Measurements from ENCODE around the gene P2RX3.
"Not testable (repeated sequence)": the region's sequence is repeated elsewhere in the genome, so short reads cannot be mapped to it uniquely, and the experiment has no call there.

P2RX3 gene

DNA sequence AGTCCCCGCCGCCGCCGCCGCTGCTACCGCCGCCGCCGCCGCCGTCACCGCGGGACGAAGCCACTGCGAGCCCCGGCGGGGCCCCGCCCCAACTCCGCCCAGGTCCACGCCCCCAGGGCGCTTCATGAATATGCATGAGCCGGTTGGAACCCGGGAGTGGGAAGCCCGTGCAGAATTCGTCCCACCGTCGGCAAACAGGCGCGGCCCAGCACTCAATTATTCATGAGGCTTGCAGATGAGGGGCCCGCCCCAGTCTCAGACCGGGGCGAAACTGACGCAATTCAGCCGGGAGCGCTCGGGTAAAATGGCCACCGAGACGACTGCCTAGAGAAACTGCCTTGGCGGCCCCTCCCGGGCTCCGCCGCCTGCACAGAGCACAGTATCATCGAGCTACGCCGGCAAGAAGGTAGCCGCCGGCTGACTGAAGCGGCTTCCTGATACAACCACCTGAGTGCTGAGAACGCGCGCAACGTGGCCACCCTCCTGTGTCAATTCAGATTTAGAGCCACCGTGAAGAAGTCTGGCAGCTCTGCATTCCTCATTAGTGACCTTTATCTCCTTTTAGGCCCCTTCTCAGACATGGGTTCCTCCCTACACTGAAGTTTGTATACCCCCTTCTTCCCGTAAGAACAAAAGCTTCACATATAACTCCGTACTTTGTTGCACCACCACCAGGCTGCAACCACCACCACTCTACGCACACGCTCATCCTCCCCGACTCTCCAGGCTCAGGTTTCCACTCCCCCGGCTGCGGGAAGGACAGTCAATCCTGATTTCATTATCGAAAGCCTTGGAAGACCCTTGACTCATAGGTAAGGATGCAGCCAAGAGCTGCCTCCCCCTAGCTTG, 13.0 kb upstream of the P2RX3 start, which contains the start of gene TNKS1BP1:
Gene TNKS1BP1 (minus strand): TSS at position 67 of the 849 bp plus-strand sequence. CDS start 3,067 bp downstream, outside the sequence.
- DNase-seq (ENCODE audit: low spot score) = peak; percentile 96

DNA sequence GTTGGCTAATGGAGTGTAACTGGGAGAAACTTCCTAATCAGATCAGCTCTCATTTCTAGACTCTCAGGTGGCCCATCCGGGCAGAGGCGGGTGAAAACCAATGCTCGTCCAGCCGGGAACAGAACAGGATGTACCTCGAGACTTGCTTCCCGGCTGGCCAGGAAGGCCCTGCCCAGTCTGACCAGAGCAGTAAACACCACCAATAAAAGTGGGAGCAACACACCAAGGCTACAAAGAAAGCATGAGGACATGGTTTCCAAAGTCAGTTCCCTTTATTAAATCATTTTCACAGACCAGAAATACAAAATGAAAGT, 12.5 kb upstream of the P2RX3 start:
- DNase-seq (ENCODE audit: low spot score) = peak; percentile 96

DNA sequence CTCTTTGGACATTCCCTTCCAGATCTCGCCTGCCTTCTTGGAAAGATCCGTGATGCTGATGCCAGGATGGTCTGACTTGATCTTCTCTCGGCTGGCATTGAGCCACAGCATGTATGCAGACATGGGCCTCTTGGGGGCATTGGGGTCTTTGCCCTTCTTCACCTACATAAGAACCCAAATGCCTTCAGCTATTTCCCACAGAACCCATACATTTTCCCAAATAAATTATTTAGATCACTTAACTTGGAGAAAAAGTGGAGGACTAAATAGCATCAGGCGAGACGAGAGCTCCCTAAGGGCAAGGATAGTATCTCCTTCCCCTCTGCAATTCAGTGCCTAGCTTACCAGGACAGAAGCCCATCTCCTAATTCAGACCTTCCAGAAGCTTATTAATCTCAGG, 10.4 kb upstream of the P2RX3 start:
- no peak for DNase-seq (ENCODE audit: low spot score)

DNA sequence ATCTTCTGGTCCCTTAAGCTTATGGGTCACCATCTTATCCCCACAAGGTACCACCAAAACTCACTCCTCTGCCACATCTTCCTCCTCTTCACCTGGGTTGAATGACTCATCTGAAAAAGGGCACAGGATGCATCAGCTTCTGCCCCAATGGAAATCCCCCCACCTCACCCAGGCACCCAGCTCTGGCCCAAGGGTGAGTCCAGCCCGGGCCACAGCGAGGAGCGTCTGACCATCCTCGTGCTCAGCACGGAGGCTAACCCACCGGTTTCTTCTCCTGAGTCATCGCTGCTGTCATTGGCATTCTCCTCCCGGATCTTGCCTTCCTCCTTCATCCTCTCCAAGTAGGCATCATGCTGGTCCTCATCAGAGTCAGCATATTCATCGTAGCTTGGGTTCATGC, 8.1 kb upstream of the P2RX3 start:
- no peak for DNase-seq (ENCODE audit: low spot score)

DNA sequence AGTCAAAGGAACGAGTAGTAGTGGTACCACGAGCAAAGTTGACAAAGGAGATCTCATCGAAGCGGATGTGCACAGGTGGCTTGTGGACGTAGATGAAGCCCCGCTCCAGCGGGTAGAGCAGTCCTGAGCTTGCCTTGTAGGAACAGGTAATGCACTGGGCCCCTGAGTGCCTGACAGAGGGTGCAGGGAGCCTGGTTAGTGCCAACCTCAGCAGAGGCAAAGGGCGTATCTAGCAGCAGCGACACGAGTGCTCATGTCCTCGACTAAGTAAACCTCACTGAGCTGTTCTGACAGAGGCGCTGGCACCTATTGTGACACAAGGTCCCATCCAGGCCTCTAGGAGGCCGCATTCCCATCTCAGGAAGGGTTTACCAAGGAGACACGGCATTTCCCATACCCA, 6.4 kb upstream of the P2RX3 start:
- no peak for DNase-seq (ENCODE audit: low spot score)

DNA sequence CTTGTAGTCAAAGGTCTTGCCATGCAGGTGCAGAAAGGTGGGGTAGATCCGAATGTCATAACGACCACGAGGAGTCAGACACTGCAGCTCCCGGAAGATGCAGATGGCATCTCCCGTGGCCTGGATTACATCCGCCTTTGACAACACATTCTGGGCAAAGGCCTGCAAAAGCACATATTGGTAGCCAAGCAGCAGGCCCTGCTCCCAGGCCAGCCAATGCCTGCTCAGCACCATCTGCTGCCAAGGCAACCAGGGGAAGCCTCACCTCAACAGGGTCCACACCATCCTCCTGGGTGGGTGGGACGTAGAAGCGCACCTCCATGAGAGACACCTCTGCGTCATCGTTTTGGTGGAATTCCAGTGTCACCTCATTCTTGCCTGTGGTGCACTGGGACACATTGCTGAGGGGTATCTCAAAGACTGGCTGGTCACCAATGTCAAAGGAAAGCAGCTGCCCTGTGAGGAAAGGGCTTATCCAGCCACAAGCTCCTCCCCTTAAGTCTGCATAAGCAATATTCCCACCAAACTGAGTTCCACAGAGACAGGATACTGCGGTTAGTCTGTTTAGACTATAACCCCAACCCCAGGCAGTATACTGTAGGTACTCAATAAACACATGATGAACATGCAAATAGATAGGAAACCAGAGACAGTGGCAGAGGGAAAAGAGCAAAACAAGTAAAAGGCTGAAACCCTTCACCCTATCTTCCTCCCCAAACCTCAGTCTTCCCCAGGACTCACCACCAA, 5.3 kb upstream of the P2RX3 start:
- DNase-seq (ENCODE audit: low spot score) = no peak

DNA sequence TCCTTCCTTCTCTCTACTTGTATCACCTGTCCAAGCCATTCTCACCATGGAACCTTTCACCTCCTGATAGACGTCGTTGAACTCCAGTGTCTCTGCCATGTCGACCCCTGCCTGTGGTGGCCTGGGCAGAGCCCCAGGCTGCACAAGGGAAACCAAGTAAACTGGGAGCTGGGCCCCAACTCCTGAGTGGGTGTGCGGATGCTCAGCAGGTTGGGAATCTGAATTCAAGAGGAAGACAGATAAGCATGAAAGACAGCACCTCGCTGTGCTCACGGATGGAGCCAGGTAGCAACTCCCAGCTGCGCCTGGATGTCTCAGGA, 3.2 kb upstream of the P2RX3 start:
- no peak for DNase-seq (ENCODE audit: low spot score)

DNA sequence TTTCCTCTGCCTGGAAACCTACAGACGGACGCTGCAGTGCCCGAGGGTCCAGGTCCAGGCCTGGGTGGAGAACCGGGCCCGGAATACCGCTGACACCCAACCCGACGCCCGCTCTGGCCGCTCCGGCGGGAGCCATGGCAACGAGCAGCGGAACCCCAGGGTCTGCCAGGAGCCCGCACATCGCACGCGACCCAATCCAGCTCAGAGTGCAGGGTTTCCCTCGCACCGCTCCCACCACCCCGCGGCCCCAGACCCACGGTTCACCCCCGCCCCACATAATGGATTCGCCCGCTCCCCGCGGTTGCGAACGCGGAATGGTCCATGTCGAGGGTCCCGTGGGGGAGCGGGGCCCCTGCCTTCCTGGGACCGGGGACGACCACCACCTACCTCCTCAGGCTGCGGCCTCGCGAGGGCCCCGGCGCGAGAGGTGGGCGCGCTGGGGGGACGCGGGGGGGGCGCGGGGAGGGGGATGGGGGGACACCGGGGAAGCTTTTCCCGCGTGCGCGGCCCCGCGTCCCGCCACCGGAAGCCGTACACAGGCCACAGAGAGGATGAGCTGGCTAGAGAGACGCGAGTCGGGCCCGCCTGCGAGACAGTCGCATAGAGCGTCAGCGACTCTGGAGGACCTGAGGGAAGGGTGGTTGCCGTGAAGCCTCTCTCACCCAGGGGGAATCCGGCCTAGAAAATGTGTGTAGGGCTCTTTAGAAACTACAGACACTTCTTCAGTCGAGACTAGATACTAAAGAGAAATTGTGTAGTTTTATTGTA, 2.6 kb upstream of the P2RX3 start, which contains the start of gene SSRP1:
Gene SSRP1 (minus strand): TSS at position 550 of the 768 bp plus-strand sequence. CDS start 771 bp downstream, outside the sequence.
- DNase-seq (ENCODE audit: low spot score) = peak; percentile 89

DNA sequence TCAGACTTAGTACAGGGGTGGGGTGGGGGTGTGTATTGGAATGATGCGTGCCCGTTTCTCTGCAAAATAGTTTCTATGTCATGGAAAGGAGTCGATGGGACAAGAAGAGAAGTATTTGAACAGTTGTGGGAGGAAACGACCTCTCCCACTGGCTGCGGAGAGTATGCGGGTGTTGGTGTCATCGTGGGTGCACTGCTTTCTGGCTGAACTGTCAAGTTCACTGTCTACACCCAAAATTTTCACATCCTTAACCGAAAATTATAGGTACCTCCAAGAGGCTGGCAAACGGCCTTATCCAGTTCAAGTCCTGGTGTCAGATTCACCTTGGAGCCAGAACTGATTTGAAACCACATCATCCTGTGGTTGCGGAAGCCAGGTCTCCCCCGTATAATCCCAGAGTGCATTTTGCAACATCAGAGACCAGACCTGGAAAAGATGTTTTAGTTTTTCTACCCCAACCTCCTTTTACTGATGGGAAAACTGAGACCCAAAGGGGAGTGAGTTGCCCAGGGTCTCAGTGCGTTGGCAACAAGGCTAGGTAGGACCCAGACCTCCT, 2.0 kb upstream of the P2RX3 start:
- no peak for DNase-seq (ENCODE audit: low spot score)

DNA sequence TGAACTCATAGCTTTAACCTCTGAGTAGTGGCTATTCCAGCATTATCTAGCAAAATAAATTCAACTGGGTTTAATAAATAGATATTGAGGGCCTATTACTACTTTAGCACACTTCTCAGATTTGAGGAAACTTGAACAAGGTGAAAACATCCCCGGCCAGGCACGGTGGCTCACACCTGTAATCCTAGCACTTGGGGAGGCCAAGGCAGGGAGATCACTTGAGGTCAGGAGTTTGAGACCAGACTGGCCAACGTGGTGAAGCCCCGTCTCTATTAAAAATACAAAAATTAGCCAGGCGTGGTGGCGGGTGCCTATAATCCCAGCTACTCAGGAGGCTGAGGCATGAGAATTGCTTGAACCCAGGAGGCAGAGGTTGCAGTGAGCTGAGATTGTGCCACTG, 1.3 kb upstream of the P2RX3 start:
- not testable (repeated sequence) for DNase-seq (ENCODE audit: low spot score)

DNA sequence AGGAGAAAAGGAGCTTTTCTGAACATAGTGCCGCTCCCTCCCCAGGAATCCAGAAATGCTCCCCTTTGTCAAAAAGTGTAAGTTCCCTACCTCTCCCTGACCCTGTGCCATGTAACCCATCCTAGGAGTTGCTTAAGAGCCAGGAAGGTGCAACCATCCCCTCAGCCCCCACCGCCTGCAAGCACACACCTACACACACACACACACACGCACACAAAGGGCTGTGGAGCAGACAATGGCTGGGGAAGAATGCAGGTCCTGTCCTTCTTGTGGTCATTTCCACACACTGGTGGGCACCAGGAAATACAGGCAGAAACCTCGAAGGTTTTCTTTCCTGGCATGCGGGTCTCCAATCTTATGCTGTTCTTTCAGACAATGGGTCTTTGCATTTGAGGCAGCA, 1.2 kb downstream of the P2RX3 start:
- no peak for DNase-seq (ENCODE audit: low spot score)

DNA sequence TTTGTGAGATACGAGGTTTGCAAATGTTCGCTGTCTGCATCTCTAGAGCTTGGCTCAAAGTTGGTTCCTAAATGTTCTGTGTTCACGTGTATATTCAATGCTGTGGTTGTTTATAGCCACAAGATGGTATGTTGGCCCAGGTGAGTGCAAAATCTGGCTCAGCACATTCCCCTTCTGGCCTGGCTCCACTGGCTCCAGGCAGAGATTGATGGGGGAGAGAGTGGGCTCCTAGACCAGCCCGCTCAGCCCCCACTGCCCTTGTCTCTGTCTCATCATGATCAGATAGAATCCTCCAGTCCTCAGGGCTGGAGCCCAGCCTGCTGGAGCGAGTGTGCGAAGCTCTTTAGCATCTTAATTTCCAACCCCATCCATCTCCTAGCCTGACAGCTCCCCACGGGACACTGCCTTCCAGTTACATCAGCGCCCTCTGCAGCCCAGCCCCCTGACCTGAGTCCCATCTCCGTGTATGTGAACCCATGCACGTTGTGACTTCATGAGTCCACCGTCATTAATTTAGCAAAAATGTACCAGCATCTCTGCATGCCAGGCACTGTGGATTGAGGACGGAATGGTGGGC, 2.0 kb downstream of the P2RX3 start:
- DNase-seq (ENCODE audit: low spot score) = peak; percentile 36

DNA sequence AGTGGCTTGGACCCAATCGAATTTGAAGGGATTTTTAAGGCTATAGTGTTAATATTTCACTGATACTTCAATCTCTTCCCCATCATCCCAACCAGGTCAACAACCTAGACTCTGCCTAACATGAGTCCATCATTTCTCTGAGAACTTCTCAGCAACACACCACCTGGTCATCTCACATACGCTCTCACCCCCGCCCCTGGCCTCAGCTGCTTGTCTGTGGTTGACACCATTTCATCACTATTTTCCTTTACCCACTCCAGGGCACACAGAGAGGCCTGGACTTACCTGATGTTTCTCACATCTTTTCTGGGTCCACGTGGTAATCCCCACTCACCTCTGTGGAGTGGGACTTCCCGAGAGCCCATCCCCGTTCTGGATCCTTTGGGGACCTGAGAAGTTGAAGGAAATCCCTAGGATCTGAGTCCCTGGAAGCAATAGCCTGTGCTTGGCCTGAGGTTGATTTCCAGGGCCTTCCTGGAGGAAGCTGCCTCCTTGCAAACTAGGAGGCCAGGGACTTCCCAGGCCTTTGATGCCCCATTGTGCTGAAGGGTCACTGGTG, 3.2 kb downstream of the P2RX3 start:
- no peak for DNase-seq (ENCODE audit: low spot score)

DNA sequence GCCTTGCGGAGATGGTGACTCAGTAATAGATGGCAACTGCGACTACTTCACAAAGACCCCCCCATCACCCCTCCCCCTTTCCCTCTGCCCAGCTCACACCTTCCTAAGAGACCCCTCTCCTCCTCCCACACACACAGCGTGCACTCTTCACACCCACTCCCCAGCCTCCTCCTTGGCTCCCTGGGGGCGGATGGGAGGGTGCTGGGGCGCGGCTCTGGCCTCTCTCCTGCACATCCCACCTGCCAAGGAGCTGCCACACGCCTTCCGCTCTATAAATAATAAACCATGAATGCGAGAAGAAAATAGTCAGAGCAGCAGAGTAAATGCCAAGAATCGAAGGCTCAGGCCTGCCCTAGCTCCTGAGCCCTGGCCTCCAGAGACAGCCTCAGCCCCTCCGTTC, 4.5 kb downstream of the P2RX3 start:
- DNase-seq (ENCODE audit: low spot score) = no peak

DNA sequence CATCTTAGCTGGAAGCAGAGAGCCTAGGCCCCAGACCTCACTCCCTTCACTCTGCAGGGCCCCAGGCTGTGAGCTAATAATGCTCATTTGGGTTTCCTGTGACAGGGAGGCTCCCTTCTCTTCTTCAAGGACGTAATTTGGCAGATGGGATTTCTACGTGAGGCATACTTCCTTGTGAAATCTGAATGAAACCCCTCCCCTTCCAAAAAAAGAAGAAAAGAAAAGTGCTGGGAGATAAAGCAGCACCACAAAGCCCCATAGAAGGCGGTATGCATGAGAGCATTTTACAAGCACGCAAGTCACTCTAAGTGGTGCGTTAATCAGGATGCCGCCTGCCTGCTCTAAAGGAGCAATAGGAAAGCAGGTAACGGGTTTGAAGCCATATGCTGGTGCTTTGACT, 5.7 kb downstream of the P2RX3 start:
- DNase-seq (ENCODE audit: low spot score) = no peak

DNA sequence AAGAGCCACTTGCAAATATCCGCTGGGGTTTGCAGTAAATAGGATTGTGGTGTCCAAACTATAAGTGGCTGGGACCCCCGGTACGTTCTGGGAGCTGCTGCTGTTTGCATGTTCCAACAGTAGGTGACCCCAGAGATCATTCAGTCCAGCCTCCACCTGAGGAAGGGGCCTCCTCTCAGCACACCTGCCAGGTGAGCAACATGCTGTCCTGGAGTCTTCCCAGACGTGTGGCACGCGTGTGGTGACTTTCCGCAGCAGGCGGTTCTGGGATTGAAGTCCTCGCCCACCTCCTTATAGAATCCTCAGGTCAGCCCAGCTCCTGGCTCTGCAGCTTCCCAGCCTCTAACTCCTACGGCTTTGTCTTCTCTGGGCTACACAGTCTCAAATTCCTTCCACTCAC, 6.7 kb downstream of the P2RX3 start:
- no peak for DNase-seq (ENCODE audit: low spot score)

DNA sequence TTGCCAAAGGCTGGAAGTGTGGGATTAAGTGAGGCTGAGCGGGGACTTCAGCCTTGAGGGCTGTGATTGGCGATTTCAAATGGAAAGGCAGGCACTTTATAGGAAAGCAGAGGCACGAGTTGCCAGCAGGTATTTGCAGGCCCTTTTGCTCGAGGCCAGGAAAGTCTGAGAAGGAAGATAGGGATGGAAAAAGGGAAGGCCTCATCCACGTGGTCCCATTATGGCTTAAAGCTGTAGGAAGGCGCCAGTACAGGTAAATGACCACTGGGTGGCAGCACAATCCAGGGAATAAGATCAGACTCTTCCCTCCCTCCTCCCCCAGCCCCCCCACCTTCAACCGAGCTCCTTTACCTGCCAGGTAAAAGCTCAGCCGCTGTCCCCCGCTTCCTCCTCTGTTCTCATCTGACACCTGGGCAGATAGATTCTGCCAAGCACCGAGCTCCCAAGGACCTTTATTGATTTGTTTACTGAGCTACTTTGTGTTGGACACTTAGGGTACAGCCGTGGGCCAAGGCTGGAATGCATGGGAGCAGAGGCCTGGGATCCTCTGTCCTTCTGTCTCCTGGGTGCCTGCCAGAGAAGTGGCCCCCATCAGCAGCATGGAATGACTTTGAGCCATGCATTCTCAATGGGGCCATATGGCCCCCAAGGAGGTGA, 7.5 kb downstream of the P2RX3 start:
- peak; percentile 68 for DNase-seq (ENCODE audit: low spot score)

DNA sequence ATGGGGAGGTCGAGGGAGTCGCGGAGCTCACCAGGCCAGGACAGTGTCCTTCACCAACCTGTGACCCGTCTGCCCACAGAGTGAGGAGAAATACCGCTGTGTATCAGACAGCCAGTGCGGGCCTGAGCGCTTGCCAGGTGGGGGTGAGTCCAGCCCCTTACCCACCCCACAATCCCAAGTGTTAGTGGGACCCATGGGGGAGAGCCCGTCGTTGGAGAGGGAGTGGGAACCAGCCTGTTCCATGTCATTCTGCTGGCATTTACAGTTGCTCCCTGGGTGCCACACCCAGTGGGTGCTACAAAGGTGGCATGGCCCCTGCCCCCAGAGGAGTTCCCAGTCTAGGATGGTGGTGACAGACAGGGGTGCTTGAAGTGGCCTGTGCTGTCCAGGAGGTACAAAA, 9.2 kb downstream of the P2RX3 start:
- no peak for DNase-seq (ENCODE audit: low spot score)

DNA sequence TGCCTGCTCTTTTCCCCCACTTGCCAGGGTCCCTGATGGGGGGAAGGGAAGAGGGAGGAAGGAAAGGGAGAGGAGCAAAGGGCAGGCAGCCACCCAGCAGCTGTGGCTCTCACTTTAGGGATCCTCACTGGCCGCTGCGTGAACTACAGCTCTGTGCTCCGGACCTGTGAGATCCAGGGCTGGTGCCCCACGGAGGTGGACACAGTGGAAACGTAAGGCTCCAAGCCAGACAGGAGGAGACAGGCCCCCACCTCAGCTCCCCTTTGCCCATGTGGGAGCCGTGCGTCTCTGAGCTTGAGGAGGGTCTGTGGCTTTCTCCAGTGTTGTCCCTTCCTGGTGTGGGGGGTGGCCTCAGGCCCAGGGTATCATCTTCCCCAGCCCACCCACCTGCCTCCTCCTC, 9.9 kb downstream of the P2RX3 start:
- no peak for DNase-seq (ENCODE audit: low spot score)

DNA sequence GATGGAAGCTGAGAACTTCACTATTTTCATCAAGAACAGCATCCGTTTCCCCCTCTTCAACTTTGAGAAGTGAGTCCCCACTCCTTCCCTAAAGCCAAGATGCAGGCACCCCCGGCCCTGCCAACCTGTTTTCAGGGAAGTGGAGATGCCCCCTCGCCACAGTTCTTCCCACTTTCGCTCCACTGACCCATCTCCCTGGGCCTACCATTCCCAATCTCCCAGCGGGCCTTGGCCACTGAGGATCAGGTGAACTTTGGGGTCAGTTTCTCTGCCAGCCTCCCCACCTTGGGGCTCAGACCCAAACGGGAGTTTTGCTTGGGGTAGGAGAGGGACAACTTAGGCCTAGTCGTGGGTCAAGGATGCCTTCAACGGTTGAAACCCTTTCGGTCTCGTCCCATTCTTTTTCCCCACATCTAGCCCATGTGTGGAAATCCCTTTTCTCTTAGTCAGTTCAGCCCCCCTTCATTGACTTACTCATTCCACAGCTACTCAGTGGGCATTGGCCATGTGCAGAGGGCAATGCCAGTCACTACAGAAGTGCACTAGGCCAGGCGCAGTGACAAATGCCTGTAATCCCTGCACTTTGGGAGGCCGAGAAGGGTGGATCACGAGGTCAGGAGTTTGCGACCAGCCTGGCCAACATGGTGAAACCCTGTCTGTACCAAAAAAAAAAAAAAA, 10.6 kb downstream of the P2RX3 start:
- peak; percentile 30 for DNase-seq (ENCODE audit: low spot score)

All from kidney tubule cell (primary cell).